T-cell (primary cell): ENCODE results near the gene MON1B. TPM values are rescaled to one million over a fixed set of nuclear protein-coding genes. Genes with fewer than 3 reads are reported as not detected.
A peak's percentile ranks its signal among the peaks of the same experiment; 100 is the strongest.
"Not testable (repeated sequence)": the region's sequence is repeated elsewhere in the genome, so short reads cannot be mapped to it uniquely, and the experiment has no call there.

Experiments used
- ATAC-seq, 4 experiments: fragments of 200-7000 bp in 3 of 4; fragments of 150-1000 bp in 1 of 4; cut with Tn5 transposase; replicated peaks in 1 of 4; 1 replicate in 3 of 4; 2 replicates in 1 of 4; pipeline ENCODE4 v1.10.0; 2021; ENCODE audit warnings: moderate library complexity in 3 of 4, mild to moderate bottlenecking in 2 of 4, moderate number of reproducible peaks in 1 of 4
- CTCF ChIA-PET, 2 donors: fragments of 300-600 bp; sonication (Branson Sonifier 250); formaldehyde crosslinking; loops; one replicate each; lab custom pipeline; 2022; ENCODE audit warnings: antibody characterized with exemption in 2 of 2; lab: Charles Lee
- POLR2A ChIA-PET, 2 donors: fragments of 300-600 bp; sonication (Branson Sonifier 250); formaldehyde crosslinking; loops; one replicate each; lab custom pipeline; 2022; ENCODE audit warnings: antibody characterized with exemption in 2 of 2; lab: Charles Lee
- DNase-seq, 35 experiments: peaks; one replicate each; pipeline versions ENCODE4 v3.0.0 to v3.0.0-alpha.2; 2013 to 2023
- H3K27ac ChIP-seq: one replicate; pipeline ENCODE4 v1.5.1; 2013; ENCODE audit warnings: low read length
- H3K27me3 ChIP-seq, 2 experiments: replicated peaks in 1 of 2; 1 replicate in 1 of 2; 2 replicates in 1 of 2; pipeline versions ENCODE4 v1.6.1 to v1.7.0; 2013; ENCODE audit warnings: low read length in 1 of 2, mixed read lengths in 1 of 2; ENCODE audit not compliant: control insufficient read depth in 2 of 2, insufficient read depth in 2 of 2; ENCODE audit errors: extremely low read depth in 1 of 2
- H3K36me3 ChIP-seq, 2 donors: 1 replicate in 1 of 2; 2 replicates in 1 of 2; pipeline versions ENCODE4 v1.6.1 to v1.7.0; 2013; ENCODE audit warnings: low read length in 1 of 2; ENCODE audit not compliant: control insufficient read depth in 2 of 2, insufficient read depth in 1 of 2; ENCODE audit errors: extremely low read depth in 1 of 2
- H3K4me1 ChIP-seq, 2 experiments: 1 replicate in 1 of 2; 2 replicates in 1 of 2; pipeline versions ENCODE4 v1.6.1 to v1.7.0; 2013; ENCODE audit warnings: low read length in 2 of 2, mixed read lengths in 1 of 2; ENCODE audit not compliant: insufficient read depth in 2 of 2, control insufficient read depth in 1 of 2; ENCODE audit errors: extremely low read depth in 1 of 2
- H3K4me3 ChIP-seq, 2 donors: 1 replicate in 1 of 2; 2 replicates in 1 of 2; pipeline versions ENCODE4 v1.5.1 to v1.7.0; 2013; ENCODE audit warnings: mild to moderate bottlenecking in 2 of 2, low read length in 1 of 2, moderate library complexity in 1 of 2; ENCODE audit not compliant: control insufficient read depth in 1 of 2; ENCODE audit errors: extremely low read depth in 1 of 2
- H3K9me3 ChIP-seq: 2 replicates; pipeline ENCODE4 v1.7.0; 2013
- H3K27ac Mint-ChIP-seq, 2 donors: one replicate each; pipeline ENCODE4 v1.8.0; 2020 to 2021; ENCODE audit warnings: mild to moderate bottlenecking in 2 of 2, mixed read lengths in 2 of 2
- H3K27me3 Mint-ChIP-seq, 2 donors: one replicate each; pipeline ENCODE4 v1.8.0; 2021 to 2022; ENCODE audit warnings: mixed read lengths in 2 of 2
- H3K36me3 Mint-ChIP-seq: one replicate; pipeline ENCODE4 v1.8.0; 2021; ENCODE audit warnings: mixed read lengths
- H3K4me1 Mint-ChIP-seq, 3 donors: one replicate each; pipeline ENCODE4 v1.8.0; 2020 to 2022; ENCODE audit warnings: mixed read lengths in 3 of 3, mild to moderate bottlenecking in 1 of 3
- H3K4me3 Mint-ChIP-seq, 3 donors: one replicate each; pipeline ENCODE4 v1.8.0; 2020 to 2022; ENCODE audit warnings: mild to moderate bottlenecking in 3 of 3, mixed read lengths in 3 of 3, moderate library complexity in 3 of 3
- H3K9me3 Mint-ChIP-seq, 3 donors: one replicate each; pipeline ENCODE4 v1.8.0; 2020 to 2022; ENCODE audit warnings: mixed read lengths in 3 of 3
- WGBS: methylation state at CpG from one replicate; pipeline ENCODE4 v1.1.5; 2013; ENCODE audit warnings: missing lambda C conversion rate; ENCODE audit not compliant: insufficient coverage; 5-methylcytosine and 5-hydroxymethylcytosine counted together
- total RNA-seq, 35 experiments: library from RNA in 6 of 35; stranded (reverse) in 6 of 35; fragments of 120-200 nt in 1 of 35; gene quantifications; one replicate each; pipeline versions ENCODE4 v1.2.1 to v1.2.4 and lab custom pipeline; 2013 to 2026

Gene MON1B
- total RNA-seq, 5 donors from 2014 or later (not counting 1 experiment from before 2014, with no cell fraction given) = 60.8 to 91.8 (median 81.9) TPM

DNA sequence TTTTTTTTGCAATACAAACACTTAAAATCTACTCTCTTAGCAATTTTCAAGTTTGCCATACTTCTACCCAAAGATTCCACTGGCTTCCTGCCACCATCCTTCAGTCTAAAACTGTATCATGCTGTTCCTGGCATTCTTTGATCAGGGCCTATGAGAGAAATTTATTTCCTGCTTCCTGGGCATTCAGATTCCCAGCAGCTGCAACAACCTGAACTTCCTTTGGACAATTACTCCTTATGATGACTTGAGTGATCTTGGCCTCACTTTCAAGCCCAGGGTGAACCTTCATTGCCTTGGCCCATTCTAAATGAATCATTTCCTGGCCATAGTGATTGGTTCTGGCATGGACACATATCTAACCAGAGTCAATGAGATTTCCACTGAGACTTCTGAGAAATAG lies 18.0 kb upstream of the MON1B start:
- Mint-ChIP-seq H3K9me3 (no peaks in the 10 kb centered on the region), H3K4me3 (no peak overlapping the region), H3K27me3 (peaks cover 45 to 47% of the 10 kb centered on the region in 2 donors), H3K27ac (no peak overlapping the region), H3K4me1 (no peaks in the 10 kb centered on the region), H3K36me3 (no peaks in the 10 kb centered on the region)
- Histone ChIP-seq H3K36me3 (no peaks in the 10 kb centered on the region), H3K27me3 (peaks cover 0 to 4% of the 10 kb centered on the region in 2 experiments), H3K27ac (no peak overlapping the region), H3K4me3 (no peak overlapping the region), H3K4me1 (no peaks in the 10 kb centered on the region), H3K9me3 (no peaks in the 10 kb centered on the region)
- ATAC-seq = no peak
- DNase-seq = no peak
- ChIA-PET CTCF (no interaction called here), POLR2A (no interaction called here)

DNA sequence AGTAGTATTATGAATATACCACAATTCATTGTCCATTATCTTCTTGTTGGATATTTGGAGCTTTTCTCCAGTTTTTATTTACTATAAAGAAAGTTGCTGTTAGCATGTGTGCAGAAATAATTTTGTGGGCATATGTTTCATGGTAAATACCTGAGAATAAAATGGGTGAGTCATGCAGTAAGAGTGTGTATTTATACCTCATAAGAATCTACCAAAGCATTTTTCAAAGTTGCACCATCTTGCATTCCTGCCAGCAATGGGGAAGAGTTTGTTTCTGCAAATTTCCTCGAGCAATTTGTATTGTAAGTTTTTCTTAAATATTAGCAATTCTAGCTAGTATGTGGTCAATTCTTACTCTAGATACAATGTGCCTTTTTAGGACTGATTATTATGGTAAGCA lies 7.9 kb upstream of the MON1B start:
- H3K4me1 ChIP-seq = no peaks in the 10 kb centered on the region
- Mint-ChIP-seq H3K27me3 (peaks cover 14 to 19% of the 10 kb centered on the region in 2 donors), H3K4me3 (no peak overlapping the region), H3K4me1 (no peaks in the 10 kb centered on the region), H3K36me3 (no peaks in the 10 kb centered on the region), H3K9me3 (no peaks in the 10 kb centered on the region), H3K27ac (no peak overlapping the region)
- H3K9me3 ChIP-seq = no peaks in the 10 kb centered on the region
- peaks cover 0 to 2% of the 10 kb centered on the region in 2 experiments for H3K27me3 ChIP-seq
- CTCF ChIA-PET = no interaction called here
- H3K27ac ChIP-seq = no peak overlapping the region
- no peak overlapping the region for H3K4me3 ChIP-seq
- no peak for DNase-seq
- no peak for ATAC-seq
- POLR2A ChIA-PET = no interaction called here
- WGBS = no CpG with 5 or more reads among the region's 1 CpG
- H3K36me3 ChIP-seq = no peaks in the 10 kb centered on the region

GRCh38 chr16:77186298-77186697 lies 4.7 kb upstream of the MON1B start:
- H3K27ac ChIP-seq, POLR2A ChIA-PET, H3K4me3 ChIP-seq, H3K9me3 ChIP-seq, H3K9me3 Mint-ChIP-seq, ATAC-seq, H3K27me3 ChIP-seq, DNase-seq, H3K36me3 ChIP-seq, H3K4me3 Mint-ChIP-seq, H3K36me3 Mint-ChIP-seq, H3K27me3 Mint-ChIP-seq, H3K27ac Mint-ChIP-seq: not testable (repeated sequence)
- CTCF ChIA-PET = interaction anchor here in 1 of 2 donors (0.6 kb wide), 1 partner anchor 1987 kb away, joined by 3 read pairs; no protein-coding TSS in a partner anchor
- H3K4me1 ChIP-seq = peaks cover 0 to 10% of the 10 kb centered on the region in 2 experiments
- no CpG with 5 or more reads among the region's 1 CpG for WGBS
- peaks cover 10 to 15% (median 14%) of the 10 kb centered on the region in 3 donors for H3K4me1 Mint-ChIP-seq

- POLR2A ChIA-PET = no interaction called here
- 3% methylated on average over 19 of the region's 19 CpGs for WGBS
Measured at GRCh38 chr16:77190190-77190477, 856 bp upstream of the MON1B start.

DNA sequence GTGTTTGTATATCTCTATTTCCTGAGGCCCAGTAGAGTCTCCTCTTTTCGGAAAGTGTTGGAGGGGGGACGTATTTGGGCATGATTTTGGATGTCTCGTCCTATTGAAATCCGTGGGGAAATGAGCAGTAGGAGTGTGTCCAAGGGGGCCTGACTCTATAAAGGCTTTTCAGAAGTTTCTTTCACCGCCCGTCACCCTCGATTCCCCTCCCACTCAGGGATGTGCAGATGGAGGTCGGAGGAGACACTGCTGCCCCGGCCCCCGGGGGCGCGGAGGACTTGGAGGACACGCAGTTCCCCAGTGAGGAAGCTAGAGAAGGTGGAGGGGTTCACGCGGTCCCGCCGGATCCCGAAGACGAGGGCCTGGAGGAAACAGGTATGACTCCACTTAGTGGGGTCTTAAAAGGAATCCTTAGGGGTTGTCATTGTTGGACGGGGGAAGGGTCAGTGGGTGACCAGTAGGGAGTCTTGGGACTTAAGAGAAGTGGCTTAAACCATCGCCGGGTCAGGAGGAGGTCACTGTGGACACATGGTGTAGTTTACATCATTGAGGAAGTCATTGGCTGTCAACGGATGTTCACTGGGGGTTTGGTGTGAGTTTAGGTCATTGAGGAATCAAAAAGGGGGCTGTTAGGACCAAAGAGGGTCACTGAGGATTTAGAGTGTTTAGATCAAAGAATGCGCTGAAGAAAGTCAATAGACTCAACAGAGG lies 424 bp downstream of the MON1B start:
- Histone ChIP-seq H3K9me3 (no peaks in the 10 kb centered on the region), H3K27ac (peak overlapping the region; percentile 93), H3K27me3 (no peaks in the 10 kb centered on the region), H3K4me3 (peak overlapping the region; percentile 85 to 92), H3K36me3 (peaks cover 9 to 33% of the 10 kb centered on the region in 2 donors), H3K4me1 (peaks cover 8 to 43% of the 10 kb centered on the region in 2 experiments)
- Mint-ChIP-seq H3K4me1 (peaks cover 45 to 52% (median 48%) of the 10 kb centered on the region in 3 donors), H3K27me3 (peaks cover 3 to 4% of the 10 kb centered on the region in 2 donors), H3K9me3 (no peaks in the 10 kb centered on the region), H3K36me3 (peaks cover 35% of the 10 kb centered on the region), H3K27ac (peak overlapping the region; percentile 99 to 100), H3K4me3 (peak overlapping the region; percentile 95 to 97 (median 95))
- 8% methylated on average over 16 of the region's 24 CpGs for WGBS
- CTCF ChIA-PET = interaction anchor here in 1 of 2 donors (0.7 kb wide), 2 partner anchors 1544 to 1992 kb away, joined by 3 read pairs; partner anchors contain the start of genes KARS1 and TERF2IP
- DNase-seq (peak in 11 of 35 experiments; percentile 18 to 44 (median 24)), ATAC-seq (peak in 3 of 4 experiments; percentile 1 to 5 (median 1))
- POLR2A ChIA-PET = interaction anchor here in 1 of 2 donors (0.6 kb wide), 1 partner anchor 1432 kb away, joined by 3 read pairs; no protein-coding TSS in a partner anchor

More at GRCh38 chr16:77190190-77190477, 856 bp upstream of the MON1B start:
- peaks cover 8 to 43% of the 10 kb centered on the region in 2 experiments for H3K4me1 ChIP-seq
- peak overlapping the region; percentile 95 to 97 (median 95) for H3K4me3 Mint-ChIP-seq
- no peak for DNase-seq
- H3K36me3 ChIP-seq = peaks cover 9 to 23% of the 10 kb centered on the region in 2 donors
- no peaks in the 10 kb centered on the region for H3K9me3 ChIP-seq
- H3K4me3 ChIP-seq = peak overlapping the region; percentile 85 to 92
- H3K27ac Mint-ChIP-seq = peak overlapping the region; percentile 99 to 100
- CTCF ChIA-PET = no interaction called here
- H3K36me3 Mint-ChIP-seq = peaks cover 29% of the 10 kb centered on the region
- ATAC-seq = no peak
- H3K27ac ChIP-seq = peak overlapping the region; percentile 93
- H3K9me3 Mint-ChIP-seq = no peaks in the 10 kb centered on the region
- H3K27me3 Mint-ChIP-seq = peaks cover 3 to 8% of the 10 kb centered on the region in 2 donors
- peaks cover 42 to 48% (median 45%) of the 10 kb centered on the region in 3 donors for H3K4me1 Mint-ChIP-seq
- H3K27me3 ChIP-seq = no peaks in the 10 kb centered on the region

GRCh38 chr16:77193377-77193776 lies 2.4 kb downstream of the MON1B start:
- H3K36me3 Mint-ChIP-seq = peaks cover 50% of the 10 kb centered on the region
- ChIA-PET POLR2A (no interaction called here), CTCF (interaction anchor here in 1 of 2 donors (0.8 kb wide), 1 partner anchor 43 kb away, joined by 3 read pairs; no protein-coding TSS in a partner anchor)
- H3K27ac ChIP-seq = no peak overlapping the region
- WGBS = 98% methylated on average over 8 of the region's 13 CpGs
- H3K27me3 Mint-ChIP-seq = no peaks in the 10 kb centered on the region
- H3K4me3 Mint-ChIP-seq = peak overlapping the region in 1 of 3 donors; percentile 95
- no peak overlapping the region for H3K4me3 ChIP-seq
- H3K36me3 ChIP-seq = peaks cover 10 to 51% of the 10 kb centered on the region in 2 donors
- no peaks in the 10 kb centered on the region for H3K9me3 Mint-ChIP-seq
- H3K27ac Mint-ChIP-seq = peak overlapping the region in 1 of 2 donors; percentile 60
- peaks cover 47 to 55% (median 52%) of the 10 kb centered on the region in 3 donors for H3K4me1 Mint-ChIP-seq
- no peaks in the 10 kb centered on the region for H3K9me3 ChIP-seq
- H3K4me1 ChIP-seq = peaks cover 8 to 43% of the 10 kb centered on the region in 2 experiments
- no peaks in the 10 kb centered on the region for H3K27me3 ChIP-seq
- DNase-seq (no peak), ATAC-seq (no peak)
